HG02642 (cell line): ENCODE results near the gene SLC25A24.
"Not testable (repeated sequence)": the region's sequence is repeated elsewhere in the genome, so short reads cannot be mapped to it uniquely, and the experiment has no call there.

Experiments used
- ATAC-seq: cut with Tn5 transposase; IDR thresholded peaks from one replicate; pipeline ENCODE4 v1.9.1; 2021; ENCODE audit warnings: mild to moderate bottlenecking; ENCODE audit not compliant: unreplicated experiment, poor library complexity

SLC25A24 gene

DNA sequence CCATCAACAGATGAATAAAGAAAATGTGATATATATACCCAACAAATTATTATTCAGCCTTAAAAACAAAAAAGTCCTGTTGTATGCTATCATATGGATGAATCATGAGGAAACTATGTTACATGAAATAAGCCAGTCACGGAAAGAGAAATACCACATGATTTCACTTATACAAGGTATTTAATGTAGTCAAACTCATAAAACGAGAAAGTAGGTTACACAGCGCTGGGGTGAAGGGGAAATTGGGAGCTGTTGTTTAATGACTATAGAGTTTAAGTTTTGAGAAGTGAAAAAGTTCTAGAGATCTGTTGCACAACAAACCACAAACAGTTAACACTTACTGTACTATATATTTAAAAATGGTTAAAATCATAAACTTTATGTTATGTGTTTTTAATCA, 58.5 kb downstream of the SLC25A24 start:
- ATAC-seq: no peak

- ATAC-seq: no peak
Observed at GRCh38 chr1:108140936-108141335, 59.2 kb downstream of the SLC25A24 start.

DNA sequence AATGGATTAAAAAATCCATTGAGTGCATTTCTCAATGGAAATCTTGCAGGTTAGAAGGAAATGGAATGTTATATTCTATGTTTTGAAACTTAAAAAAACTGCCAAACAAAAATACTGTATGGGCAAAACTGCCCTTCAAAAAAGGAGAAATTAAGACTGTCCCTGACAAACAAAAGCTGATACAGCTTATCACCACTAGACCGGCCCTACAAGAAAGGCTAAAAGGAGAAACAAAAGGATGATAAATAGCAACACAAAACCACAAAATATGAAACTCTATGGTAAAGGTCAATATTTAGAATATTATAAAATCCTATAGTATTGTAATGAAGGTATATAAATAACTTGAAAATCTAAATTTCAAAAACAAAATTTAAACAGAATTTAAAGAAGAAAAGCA, 60.0 kb downstream of the SLC25A24 start:
- ATAC-seq: no peak

GRCh38 chr1:108139555-108139954, 60.6 kb downstream of the SLC25A24 start:
- ATAC-seq: not testable (repeated sequence)

DNA sequence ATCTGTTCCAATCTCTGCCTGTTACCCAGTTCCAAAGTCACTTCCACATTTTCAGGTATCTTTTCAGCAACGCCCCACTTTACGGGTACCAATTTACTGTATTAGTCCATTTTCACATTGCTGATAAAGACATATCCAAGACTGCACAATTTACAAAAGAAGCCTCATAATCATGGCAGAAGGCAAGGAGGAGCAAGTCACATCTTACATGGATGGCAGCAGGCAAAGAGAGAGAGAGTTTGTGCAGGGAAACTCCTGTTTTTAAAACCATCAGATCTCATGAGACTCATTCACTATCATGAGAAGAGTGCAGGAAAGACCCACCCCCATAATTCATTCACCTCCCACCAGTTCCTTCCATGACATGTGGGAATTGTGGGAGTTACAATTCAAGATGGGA, 67.0 kb downstream of the SLC25A24 start:
- not testable (repeated sequence) for ATAC-seq

DNA sequence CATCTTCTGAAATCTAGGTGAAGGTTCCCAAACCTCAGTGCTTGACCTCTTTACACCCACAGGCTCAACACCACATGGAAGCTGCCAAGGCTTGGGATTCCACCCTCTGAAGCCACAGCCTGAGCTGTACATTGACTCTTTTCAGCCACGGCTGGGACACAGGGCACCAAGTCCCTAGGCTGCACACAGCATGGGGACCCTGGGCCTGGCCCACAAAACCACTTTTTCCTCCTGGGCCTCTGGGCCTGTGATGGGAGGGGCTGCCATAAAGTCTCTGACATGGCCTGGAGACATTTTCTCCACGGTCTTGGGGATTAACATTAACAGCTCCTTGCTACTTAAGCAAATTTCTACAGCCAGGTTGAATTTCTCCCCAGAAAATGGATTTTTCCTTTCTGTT, 67.8 kb downstream of the SLC25A24 start:
- ATAC-seq: not testable (repeated sequence)

DNA sequence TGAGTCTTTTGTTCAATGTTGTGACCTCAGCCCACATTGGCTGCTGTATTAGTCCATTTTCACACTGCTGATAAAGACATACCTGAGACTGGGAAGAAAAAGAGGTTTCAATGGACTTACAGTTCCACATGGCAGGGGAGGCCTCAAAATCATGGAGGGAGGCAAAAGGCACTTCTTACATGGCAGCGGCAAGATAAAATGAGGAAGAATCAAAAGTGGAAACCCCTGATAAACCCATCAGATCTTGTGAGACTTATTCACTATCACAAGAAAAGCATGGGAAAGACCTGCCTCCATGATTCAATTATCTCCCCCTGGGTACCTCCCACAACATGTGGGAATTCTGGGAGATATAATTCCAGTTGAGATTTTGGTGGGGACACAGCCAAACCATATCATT, 68.9 kb downstream of the SLC25A24 start:
- not testable (repeated sequence) for ATAC-seq

DNA sequence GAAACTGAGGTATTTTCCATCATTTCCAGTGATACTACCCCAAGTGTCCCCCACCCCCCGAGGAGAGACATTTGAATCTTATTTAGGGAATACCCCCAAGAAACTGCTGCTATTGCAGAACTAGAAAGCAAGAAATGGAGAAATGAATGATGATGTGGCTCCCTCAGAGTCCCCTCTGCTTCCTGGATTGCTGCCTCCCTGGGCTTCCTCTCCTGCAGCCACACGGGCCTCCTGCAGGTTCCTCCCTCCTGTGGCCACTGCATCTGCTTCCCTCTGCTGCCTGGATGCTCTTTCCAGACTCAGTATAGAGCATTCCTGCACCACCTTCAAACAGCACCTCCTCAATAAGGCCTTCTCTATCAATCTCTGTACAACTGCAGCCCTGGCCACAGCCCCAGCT, 69.3 kb downstream of the SLC25A24 start:
- ATAC-seq: no peak

DNA sequence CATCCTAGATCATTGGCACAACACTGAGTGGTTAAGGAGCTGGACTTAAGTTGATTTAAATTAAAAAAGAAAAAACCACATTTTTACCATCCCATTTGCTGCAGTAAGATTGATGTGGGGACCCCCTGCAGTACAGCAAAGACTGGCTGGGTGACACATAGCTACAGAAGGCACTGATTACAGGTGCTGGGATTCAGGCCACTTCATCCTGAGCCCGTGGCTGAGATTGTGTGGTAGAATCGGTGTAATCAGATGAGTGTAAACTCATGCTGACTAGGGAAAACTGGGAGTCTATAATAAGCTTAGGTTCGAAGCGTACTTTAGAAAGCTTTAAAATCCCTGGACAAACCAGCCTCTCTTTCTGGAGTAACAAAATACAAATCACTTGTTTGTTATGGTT, 70.1 kb downstream of the SLC25A24 start:
- ATAC-seq: no peak

GRCh38 chr1:108125312-108126138, 74.6 kb downstream of the SLC25A24 start:
- peak; percentile 94 for ATAC-seq

DNA sequence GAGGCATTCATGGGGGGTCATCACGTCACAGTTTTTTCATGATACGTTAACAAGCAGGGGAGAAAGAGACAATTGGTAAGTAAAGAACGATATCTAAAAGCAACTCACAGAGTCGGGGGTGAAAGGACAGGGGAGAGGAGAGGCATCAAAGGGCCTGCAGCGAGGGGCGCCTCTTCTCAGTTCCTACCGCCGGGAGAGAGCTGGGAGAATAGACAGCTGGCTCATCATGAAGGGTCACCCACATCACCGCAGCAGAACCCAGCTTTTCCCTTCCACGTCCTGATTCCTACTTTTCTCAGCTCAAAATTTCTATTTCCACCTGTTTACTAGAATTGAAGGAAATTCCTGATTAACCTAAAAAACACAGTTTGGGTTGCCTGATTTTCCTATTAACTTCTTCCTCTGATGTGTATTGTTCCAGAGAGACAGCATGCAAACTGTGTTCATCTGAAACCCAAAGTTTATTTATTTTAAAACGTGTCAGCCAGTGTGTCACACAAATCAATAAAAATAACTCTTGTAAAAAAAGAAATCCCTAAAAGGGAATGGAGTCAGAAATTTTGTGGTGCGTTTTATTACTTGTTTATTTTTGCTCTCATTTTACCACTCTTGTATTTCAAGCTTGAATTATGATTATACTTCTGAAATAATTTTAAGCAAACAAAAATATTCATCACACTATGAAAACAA, 75.4 kb downstream of the SLC25A24 start:
- no peak for ATAC-seq

- no peak for ATAC-seq
Observed at GRCh38 chr1:108124023-108124422, 76.1 kb downstream of the SLC25A24 start.

DNA sequence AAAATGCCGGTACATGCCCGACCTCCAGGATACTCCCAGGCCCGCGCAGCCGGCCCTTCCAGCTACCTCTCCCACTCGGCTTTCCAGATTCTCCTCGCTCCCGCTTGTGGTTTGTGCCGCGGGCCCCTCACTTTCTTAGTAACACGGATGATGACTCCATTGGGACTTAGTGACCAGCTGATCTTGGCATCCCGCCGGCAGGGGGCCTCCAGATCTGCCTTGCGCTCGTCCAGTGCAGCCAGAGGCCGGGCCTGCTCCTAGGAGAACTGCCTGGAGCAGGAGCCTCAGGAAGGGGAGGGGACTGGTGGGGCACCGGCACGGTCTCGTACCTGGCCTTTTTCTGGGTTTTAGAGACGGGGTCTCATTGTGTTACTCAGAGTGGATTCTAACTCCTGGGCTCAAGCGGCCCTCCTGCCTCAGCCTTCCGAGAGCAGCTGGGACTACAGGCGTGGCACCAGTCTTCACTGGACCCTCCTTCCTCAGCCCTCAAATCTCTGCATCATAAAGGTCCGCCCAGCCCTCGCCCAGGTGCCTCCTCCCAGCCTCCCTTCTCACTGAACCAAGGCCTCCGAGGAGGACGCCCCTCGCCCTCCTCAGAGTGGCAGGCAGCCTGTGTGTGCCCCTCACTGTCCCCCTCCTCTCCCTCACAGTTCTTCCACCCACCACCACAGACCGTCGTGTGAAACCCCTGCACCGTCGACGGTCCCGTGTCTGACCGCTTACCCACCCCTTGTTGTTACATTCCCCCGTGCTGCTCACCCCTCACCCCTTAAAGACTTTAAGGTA, 78.6 kb downstream of the SLC25A24 start:
- ATAC-seq: no peak

- ATAC-seq: no peak
Observed at GRCh38 chr1:108120163-108120562, 80.0 kb downstream of the SLC25A24 start.

DNA sequence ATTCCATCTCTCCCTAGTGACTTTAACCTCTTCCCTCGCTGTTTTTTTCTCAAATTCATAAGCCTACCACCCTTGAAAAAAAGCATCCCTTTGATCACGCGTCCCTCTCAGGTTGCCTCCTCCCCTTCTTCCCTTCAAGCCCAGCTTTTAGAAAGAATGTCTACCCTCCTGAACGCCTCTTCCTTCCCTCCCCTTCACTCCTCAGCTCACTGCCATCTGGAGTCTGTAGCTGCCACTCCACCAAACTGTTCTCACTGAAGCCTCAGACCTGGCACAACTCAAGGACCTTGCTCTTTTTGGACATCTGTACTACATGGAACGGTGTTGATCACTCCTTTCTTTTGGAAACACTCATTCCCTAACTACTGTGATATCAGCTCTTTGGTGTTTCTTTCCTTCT, 80.6 kb downstream of the SLC25A24 start:
- no peak for ATAC-seq

DNA sequence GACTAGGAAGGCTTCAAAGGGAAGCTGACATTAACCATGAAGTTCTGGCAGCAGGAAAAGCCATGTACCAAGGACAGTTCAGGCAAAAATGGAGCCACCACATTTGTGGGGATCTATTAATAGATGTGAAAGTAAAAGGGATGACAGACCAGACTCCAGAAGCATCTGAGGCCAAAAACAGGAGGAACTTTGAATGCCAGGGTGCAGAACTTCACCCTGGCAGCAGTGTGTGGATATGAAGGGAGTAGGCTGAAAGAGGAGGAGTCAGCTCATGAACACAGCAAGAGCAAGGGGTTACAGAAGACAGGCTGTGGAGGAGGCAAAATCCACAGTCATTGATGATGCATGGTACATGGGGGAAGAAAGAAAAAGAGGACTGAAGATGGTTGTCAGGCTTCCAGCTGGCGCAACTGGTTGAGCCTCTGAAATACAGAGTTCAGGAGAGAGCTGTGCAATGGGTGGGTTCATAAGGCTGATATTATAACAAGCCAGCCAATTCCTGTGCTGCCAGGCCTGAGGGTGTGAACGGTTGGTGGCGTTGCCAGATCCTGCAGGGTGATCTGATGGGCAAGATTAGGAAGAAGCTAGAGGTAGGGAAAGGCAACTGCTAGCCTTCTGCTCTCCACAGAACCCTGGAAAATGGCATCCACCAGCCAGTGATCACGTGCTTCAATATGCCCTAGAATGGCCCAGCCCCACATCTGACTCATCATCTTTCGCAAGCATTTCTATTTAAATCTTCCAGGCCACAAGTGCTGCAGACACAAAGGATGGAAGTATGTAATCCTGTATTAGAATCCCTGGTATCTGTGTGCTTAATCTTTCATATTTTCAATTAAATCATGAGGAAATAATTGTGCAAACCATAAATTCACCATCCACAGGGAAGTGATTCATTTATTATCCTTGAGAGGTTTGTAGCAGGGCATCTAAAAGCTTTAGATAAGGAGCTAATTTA, 81.9 kb downstream of the SLC25A24 start:
- no peak for ATAC-seq

GRCh38 chr1:108117237-108117636, 82.9 kb downstream of the SLC25A24 start:
- ATAC-seq: no peak

- no peak for ATAC-seq
Observed at GRCh38 chr1:108114033-108114599, 86.0 kb downstream of the SLC25A24 start.

- ATAC-seq: no peak
Observed at GRCh38 chr1:108113496-108113895, 86.6 kb downstream of the SLC25A24 start.
